ENCODE data around the gene SPATA31A1.
"Not testable (repeated sequence)": the region's sequence is repeated elsewhere in the genome, so short reads cannot be mapped to it uniquely, and the experiment has no call there.

SPATA31A1 gene

GRCh38 chr9:39355369-39355768 is at the start of gene SPATA31A1:
Gene SPATA31A1 (plus strand): TSS chr9:39355669. CDS start chr9:39355731, 62 bp downstream.
- not testable (repeated sequence) for DNase-seq (ENCODE audit: low spot score)

GRCh38 chr9:39407261-39408204 is 52.1 kb downstream of the SPATA31A1 start:
- DNase-seq (ENCODE audit: low spot score): not testable (repeated sequence)

- DNase-seq (ENCODE audit: low spot score): not testable (repeated sequence)
Observed at GRCh38 chr9:39411254-39411940, 55.9 kb downstream of the SPATA31A1 start.
